Astrocyte of the spinal cord (primary cell): ENCODE data around the gene PVR.

ENCODE experiments used
- DNase-seq: peaks from one replicate; pipeline ENCODE4 v3.0.0; 2011; ENCODE audit warnings: low read depth, low spot score
- H3K4me3 ChIP-seq: 2 replicates; pipeline ENCODE4 v1.5.1; 2011; ENCODE audit warnings: low read depth, mild to moderate bottlenecking, low read length, moderate library complexity
- in situ Hi-C: cut with HindIII; loops from 2 replicates; pipeline ENCODE4 v1.10.0; 2017; ENCODE audit warnings: low sequenced_read_pairs
- TF ChIP-seq, protein P1 (sequence below): IDR thresholded peaks from 2 replicates; pipeline ENCODE4 v1.5.1; 2012; ENCODE audit warnings: low read depth, mild to moderate bottlenecking, low read length, inconsistent platforms

Gene PVR

DNA sequence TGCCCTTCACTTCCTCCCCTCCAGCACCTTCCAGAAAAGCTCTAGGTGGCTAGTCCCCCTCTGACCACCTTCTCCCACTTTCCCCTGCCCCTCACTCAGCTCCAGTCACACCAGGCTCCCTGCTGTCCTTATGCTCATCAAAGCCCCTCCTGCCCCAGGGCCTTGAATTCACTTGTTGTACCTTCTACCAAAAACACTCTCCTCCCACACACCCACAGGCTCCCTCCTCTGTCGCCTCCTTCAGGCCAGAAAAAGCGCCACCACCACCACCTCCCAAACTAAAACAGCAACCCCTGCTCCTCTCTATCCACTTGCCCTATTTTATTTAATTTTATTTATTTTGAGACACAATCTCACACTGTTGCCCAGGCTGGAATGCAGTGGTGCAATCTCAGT lies 50.5 kb downstream of the PVR start:
- DNase-seq: no peak

DNA sequence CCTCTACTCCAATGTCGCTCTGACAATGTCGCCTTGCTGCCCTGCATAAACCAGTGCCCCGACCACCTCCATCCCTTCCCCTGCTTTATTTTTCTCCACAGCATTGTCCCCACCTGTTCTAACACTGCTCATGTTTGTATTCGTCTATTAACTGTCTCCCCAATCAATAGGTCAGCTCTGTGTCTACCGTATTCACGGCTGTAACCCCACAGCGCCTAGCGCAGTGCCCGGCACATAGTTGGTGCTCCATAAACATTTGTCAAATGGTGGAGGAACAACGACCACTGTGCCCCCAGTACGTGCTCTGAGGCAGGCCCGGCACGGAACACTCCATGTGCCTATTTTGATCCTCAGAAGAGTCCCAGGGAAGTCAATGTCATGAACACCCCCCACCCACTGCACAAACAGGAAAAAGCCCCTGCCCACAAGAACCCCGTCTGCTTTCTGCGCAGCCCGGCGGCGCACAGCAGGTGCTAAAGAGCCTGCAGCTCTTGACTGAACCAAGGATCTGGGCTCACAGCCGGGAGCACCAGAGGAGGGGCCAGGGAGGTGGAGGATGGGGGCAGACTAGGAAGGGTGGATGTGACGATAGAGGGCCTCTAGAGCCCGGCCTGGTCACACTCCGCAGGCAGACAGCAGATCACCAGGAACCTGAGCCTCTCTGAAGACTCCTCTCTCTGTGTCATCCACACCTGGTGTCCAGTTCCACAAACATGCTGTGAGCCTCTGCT lies 53.4 kb downstream of the PVR start:
- TF ChIP-seq, protein P1, sequence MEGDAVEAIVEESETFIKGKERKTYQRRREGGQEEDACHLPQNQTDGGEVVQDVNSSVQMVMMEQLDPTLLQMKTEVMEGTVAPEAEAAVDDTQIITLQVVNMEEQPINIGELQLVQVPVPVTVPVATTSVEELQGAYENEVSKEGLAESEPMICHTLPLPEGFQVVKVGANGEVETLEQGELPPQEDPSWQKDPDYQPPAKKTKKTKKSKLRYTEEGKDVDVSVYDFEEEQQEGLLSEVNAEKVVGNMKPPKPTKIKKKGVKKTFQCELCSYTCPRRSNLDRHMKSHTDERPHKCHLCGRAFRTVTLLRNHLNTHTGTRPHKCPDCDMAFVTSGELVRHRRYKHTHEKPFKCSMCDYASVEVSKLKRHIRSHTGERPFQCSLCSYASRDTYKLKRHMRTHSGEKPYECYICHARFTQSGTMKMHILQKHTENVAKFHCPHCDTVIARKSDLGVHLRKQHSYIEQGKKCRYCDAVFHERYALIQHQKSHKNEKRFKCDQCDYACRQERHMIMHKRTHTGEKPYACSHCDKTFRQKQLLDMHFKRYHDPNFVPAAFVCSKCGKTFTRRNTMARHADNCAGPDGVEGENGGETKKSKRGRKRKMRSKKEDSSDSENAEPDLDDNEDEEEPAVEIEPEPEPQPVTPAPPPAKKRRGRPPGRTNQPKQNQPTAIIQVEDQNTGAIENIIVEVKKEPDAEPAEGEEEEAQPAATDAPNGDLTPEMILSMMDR: no peak
- H3K4me3 ChIP-seq: no peak overlapping the region
- in situ Hi-C loops: no loop called here
- DNase-seq: no peak

More for the DNA sequence above, 50.5 kb downstream of the PVR start:
- TF ChIP-seq, protein P1: peak; percentile 45
- no peak overlapping the region for H3K4me3 ChIP-seq
- in situ Hi-C loops: no loop called here

GRCh38 chr19:44697670-44698034 lies 53.9 kb downstream of the PVR start:
- in situ Hi-C loops: no loop called here
- DNase-seq: no peak
- TF ChIP-seq, protein P1: no peak
- no peak overlapping the region for H3K4me3 ChIP-seq

DNA sequence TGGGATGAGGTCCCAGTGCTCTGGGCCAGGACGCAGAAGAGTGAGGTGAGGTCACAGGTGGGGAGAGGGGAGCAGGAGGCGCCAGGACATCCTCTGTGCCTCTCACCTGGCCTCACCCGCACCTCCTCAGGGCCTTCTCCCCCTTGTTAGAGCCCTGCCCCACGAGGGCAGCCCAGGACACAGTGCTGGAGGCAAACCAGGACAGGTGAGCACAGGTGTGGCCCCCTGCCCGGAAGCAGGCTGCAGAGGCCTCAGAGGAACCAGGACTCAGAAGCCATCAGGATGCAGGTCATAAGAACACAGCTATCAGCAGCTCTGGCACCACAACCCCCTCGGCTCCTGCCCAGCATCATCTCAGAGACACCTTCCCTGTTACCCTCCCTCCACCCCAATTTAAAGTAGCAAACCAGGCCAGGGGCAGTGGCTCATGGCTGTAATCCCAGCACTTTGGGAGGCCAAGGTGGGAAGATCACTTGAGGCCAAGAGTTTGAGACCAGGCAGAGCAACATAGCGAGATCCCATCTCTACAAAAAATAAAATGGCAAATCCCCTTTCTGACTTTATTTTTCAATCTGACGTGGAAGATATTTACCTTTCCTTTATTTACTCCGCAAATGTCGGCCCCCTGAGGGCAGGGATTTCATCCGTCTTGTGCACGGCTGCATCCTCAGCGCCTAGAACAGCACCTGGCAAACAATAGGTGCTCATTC lies 54.9 kb downstream of the PVR start, which contains the start of gene CEACAM16:
Gene CEACAM16, plus strand, starts transcription at position 660 of the 710 bp plus-strand sequence. CDS start 2,306 bp downstream, outside the sequence.
- in situ Hi-C loops: no loop called here
- no peak within 1 kb of the TSS for H3K4me3 ChIP-seq
- DNase-seq: no peak
- TF ChIP-seq, protein P1: no peak

- in situ Hi-C loops: no loop called here
- no peak for DNase-seq
- TF ChIP-seq, protein P1: no peak
- no peak overlapping the region for H3K4me3 ChIP-seq
Measured at GRCh38 chr19:44700547-44700946, 56.8 kb downstream of the PVR start.

DNA sequence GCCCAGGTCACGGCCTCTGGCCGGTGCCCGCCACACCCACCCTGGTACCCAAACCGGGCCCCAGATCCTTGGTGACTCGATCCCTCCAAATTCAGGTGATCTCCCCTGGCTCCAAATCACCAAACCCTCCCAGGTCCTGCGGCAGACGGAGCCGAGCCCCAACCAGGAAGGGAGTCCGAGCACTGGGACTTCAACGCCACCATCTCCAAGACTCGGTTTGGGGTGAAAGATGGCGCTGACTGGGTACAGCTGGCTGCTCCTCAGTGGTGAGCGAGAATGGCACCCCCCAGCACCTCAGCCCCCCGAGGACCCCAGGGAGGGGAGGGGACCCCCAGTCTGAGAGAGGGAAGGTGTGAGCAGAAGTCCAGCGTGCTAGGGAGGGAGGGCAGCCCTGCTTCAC lies 57.5 kb downstream of the PVR start:
- in situ Hi-C loops: no loop called here
- no peak overlapping the region for H3K4me3 ChIP-seq
- no peak for DNase-seq
- TF ChIP-seq, protein P1: no peak
